OCI-LY3 (cell line): ENCODE measurements around the gene UNC5CL.

Source experiments
- H2AFZ ChIP-seq: fragments of 200-600, 300-600 bp; shearing (Covaris generic); 2 replicates; pipeline ENCODE4 v1.6.0; 2014; ENCODE audit warnings: antibody characterized with exemption, low read depth, low read length
- H3K27ac ChIP-seq: fragments of 200-600, 300-600 bp; sonication (generic); 2 replicates; pipeline ENCODE4 v1.5.1; 2014; ENCODE audit warnings: mild to moderate bottlenecking, low read length, moderate library complexity, mixed read lengths
- H3K27me3 ChIP-seq: fragments of 200-600, 300-600 bp; sonication (generic); 2 replicates; pipeline ENCODE4 v1.6.1; 2014; ENCODE audit warnings: low read depth, low read length, mixed read lengths
- H3K36me3 ChIP-seq: fragments of 200-600, 300-600 bp; sonication (generic); replicated peaks from 2 replicates; pipeline ENCODE3; 2014; ENCODE audit warnings: low read depth, low read length, mixed read lengths
- H3K4me1 ChIP-seq: fragments of 300-600, 200-600 bp; sonication (generic); 2 replicates; pipeline ENCODE4 v1.6.1; 2014; ENCODE audit warnings: low read length, mixed read lengths
- H3K4me2 ChIP-seq: fragments of 200-600, 300-600 bp; sonication (generic); 2 replicates; pipeline ENCODE4 v1.6.1; 2014; ENCODE audit warnings: low read length, mixed read lengths
- H3K4me3 ChIP-seq: fragments of 300-600, 200-600 bp; sonication (generic); 2 replicates; pipeline ENCODE4 v1.5.1; 2014; ENCODE audit warnings: antibody characterized with exemption, mild to moderate bottlenecking, low read length, moderate library complexity
- H3K79me2 ChIP-seq: fragments of 300-600, 200-600 bp; shearing (Covaris generic); 2 replicates; pipeline ENCODE4 v1.6.1; 2014; ENCODE audit warnings: mild to moderate bottlenecking, low read length, mixed read lengths
- H3K9ac ChIP-seq: fragments of 300-600, 200-600 bp; shearing (Covaris generic); 2 replicates; pipeline ENCODE4 v1.6.0; 2014; ENCODE audit warnings: mild to moderate bottlenecking, low read length, moderate library complexity
- H3K9me3 ChIP-seq: fragments of 200-600, 300-600 bp; shearing (Covaris generic); 2 replicates; pipeline ENCODE4 v1.6.1; 2014; ENCODE audit warnings: low read length, mixed read lengths; ENCODE audit not compliant: insufficient read depth
- H4K20me1 ChIP-seq: fragments of 200-600, 300-600 bp; sonication (generic); 2 replicates; pipeline ENCODE4 v1.6.1; 2016; ENCODE audit warnings: low read length, mixed read lengths; ENCODE audit not compliant: insufficient read depth
- EZH2phosphoT487 ChIP-seq: fragments of 200-600 bp; shearing (Covaris generic); IDR thresholded peaks from 2 replicates; pipeline ENCODE4 v1.6.1; 2018; ENCODE audit warnings: antibody characterized with exemption, mixed run types, low read depth
- TF ChIP-seq, protein P1 (sequence below): fragments of 200-600, 300-600 bp; sonication (generic); IDR thresholded peaks from 2 replicates; pipeline ENCODE4 v1.5.1; 2014; ENCODE audit warnings: antibody characterized with exemption, low read length, low read depth

Gene UNC5CL

GRCh38 chr6:41027241-41027640, 11.8 kb downstream of the UNC5CL start:
- Histone ChIP-seq H3K9ac (peak overlapping the region; percentile 89), H3K4me3 (peak overlapping the region; percentile 81), H3K4me1 (peaks cover 14% of the 10 kb centered on the region), H3K36me3 (no peaks in the 10 kb centered on the region), H3K9me3 (no peaks in the 10 kb centered on the region), H4K20me1 (no peaks in the 10 kb centered on the region), H3K79me2 (no peaks in the 10 kb centered on the region), H2AFZ (peak overlapping the region; percentile 92), H3K27ac (no peak overlapping the region), H3K4me2 (peak overlapping the region; percentile 87), H3K27me3 (no peaks in the 10 kb centered on the region)
- TF ChIP-seq, protein P1, sequence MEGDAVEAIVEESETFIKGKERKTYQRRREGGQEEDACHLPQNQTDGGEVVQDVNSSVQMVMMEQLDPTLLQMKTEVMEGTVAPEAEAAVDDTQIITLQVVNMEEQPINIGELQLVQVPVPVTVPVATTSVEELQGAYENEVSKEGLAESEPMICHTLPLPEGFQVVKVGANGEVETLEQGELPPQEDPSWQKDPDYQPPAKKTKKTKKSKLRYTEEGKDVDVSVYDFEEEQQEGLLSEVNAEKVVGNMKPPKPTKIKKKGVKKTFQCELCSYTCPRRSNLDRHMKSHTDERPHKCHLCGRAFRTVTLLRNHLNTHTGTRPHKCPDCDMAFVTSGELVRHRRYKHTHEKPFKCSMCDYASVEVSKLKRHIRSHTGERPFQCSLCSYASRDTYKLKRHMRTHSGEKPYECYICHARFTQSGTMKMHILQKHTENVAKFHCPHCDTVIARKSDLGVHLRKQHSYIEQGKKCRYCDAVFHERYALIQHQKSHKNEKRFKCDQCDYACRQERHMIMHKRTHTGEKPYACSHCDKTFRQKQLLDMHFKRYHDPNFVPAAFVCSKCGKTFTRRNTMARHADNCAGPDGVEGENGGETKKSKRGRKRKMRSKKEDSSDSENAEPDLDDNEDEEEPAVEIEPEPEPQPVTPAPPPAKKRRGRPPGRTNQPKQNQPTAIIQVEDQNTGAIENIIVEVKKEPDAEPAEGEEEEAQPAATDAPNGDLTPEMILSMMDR, result no peak
- no peak for TF ChIP-seq EZH2phosphoT487

- no peak overlapping the region for H3K4me2 ChIP-seq
Observed at GRCh38 chr6:41025966-41026530, 13.0 kb downstream of the UNC5CL start.

DNA sequence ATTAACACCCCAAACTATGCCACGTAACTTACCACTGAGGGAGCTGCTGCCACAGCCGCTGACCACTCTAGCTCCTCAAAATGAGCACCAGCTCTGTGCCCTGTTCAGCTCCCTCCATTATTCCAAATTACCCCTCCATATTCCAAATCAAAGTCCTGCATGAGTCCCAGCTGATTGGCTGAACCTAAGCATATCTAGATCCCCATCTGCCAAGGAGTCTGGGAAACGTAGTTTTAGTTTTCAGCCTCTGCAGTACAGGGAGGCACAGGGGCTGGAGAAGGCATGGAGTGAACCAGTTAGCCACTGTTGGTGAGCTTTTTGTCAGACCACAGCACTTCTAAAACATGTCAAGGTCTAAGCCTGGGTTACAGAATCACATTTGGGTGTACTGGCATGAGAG, 15.9 kb downstream of the UNC5CL start:
- no peaks in the 10 kb centered on the region for H4K20me1 ChIP-seq
- TF ChIP-seq EZH2phosphoT487, result no peak
- TF ChIP-seq, protein P1, result no peak
- H3K4me1 ChIP-seq, result peaks cover 6% of the 10 kb centered on the region
- no peaks in the 10 kb centered on the region for H3K79me2 ChIP-seq
- no peaks in the 10 kb centered on the region for H3K9me3 ChIP-seq
- no peak overlapping the region for H3K4me2 ChIP-seq
- no peaks in the 10 kb centered on the region for H3K36me3 ChIP-seq
- H2AFZ ChIP-seq, result no peak overlapping the region
- H3K9ac ChIP-seq, result no peak overlapping the region
- no peak overlapping the region for H3K27ac ChIP-seq
- H3K4me3 ChIP-seq, result no peak overlapping the region
- no peaks in the 10 kb centered on the region for H3K27me3 ChIP-seq

More at GRCh38 chr6:41025966-41026530, 13.0 kb downstream of the UNC5CL start:
- Histone ChIP-seq H3K27me3 (no peaks in the 10 kb centered on the region), H4K20me1 (no peaks in the 10 kb centered on the region), H3K4me1 (peaks cover 14% of the 10 kb centered on the region), H3K4me3 (no peak overlapping the region), H3K9me3 (no peaks in the 10 kb centered on the region), H3K9ac (no peak overlapping the region), H3K79me2 (no peaks in the 10 kb centered on the region), H3K36me3 (no peaks in the 10 kb centered on the region), H2AFZ (no peak overlapping the region), H3K27ac (no peak overlapping the region)
- TF ChIP-seq, protein P1, result no peak
- TF ChIP-seq EZH2phosphoT487, result no peak

GRCh38 chr6:41022294-41022693, 16.7 kb downstream of the UNC5CL start:
- H3K4me3 ChIP-seq, result no peak overlapping the region
- no peak overlapping the region for H3K9ac ChIP-seq
- H4K20me1 ChIP-seq, result no peaks in the 10 kb centered on the region
- H3K4me2 ChIP-seq, result no peak overlapping the region
- H3K36me3 ChIP-seq, result no peaks in the 10 kb centered on the region
- H3K27ac ChIP-seq, result no peak overlapping the region
- H3K4me1 ChIP-seq, result peaks cover 5% of the 10 kb centered on the region
- H2AFZ ChIP-seq, result no peak overlapping the region
- TF ChIP-seq, protein P1, result no peak
- no peak for TF ChIP-seq EZH2phosphoT487
- no peaks in the 10 kb centered on the region for H3K27me3 ChIP-seq
- no peaks in the 10 kb centered on the region for H3K79me2 ChIP-seq
- no peaks in the 10 kb centered on the region for H3K9me3 ChIP-seq
